ENCODE data around the gene MTHFD2.

GRCh38 chr2:74174909-74175308 is 23.5 kb upstream of the MTHFD2 start:
- TF ChIP-seq CTCF (IDR thresholded peaks at IDR 0.05) (no peak), EZH2phosphoT487 (IDR thresholded peaks at IDR 0.05) (no peak)
